GM21367 (cell line): Measurements from ENCODE around the gene MACROD1.
A peak's percentile ranks its signal among the peaks of the same experiment; 100 is the strongest.

Experiments
- ATAC-seq: cut with Tn5 transposase; IDR thresholded peaks from one replicate; pipeline ENCODE4 v1.9.1; 2021; ENCODE audit not compliant: unreplicated experiment

MACROD1 gene

GRCh38 chr11:64003807-64004589 is 161.9 kb downstream of the MACROD1 start:
- no peak for ATAC-seq

DNA sequence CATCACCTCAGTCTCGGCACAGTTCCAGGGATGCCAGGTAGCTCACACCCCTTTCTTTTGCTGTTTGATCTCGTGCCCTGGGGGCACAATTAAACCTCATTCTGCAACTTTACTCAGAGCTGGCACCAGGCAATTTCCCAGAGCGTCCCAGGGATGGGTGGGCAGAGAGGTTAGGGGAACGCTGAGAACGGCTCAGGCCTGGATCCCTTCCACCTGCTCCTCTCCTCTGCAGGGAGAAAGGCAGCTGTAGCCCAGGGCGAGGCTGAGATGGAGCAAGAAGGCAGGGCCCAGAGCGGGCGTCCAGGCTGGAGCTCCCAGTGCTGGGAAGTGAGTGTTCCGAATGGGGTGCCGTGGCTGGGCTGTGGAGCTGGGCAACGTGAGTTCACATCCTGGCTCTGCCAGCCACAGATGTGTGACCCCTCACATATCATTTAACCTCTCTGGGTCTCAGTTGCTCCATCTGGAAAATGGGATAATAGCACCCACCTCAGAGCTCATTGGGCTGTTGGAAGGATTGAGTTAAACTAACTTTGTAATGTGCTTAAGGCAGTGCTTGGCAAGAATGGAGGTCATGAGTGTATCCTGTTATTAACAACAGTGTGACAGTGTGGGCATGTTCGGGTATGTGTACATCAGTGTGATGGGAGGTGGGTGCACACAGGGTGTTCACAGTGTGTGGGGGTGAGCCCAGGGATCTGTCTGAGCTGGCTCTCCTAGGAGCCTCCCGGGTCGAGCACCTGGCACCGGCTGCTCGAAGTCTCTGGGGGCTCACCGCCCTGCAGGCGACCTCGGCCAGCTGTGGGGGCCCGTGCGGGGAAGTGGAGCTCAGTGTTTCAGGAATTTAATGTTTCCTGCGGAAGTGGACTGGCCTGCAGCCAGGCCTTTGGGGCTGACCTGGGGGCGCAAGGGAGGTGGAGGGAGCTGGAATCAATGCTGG is 164.2 kb downstream of the MACROD1 start:
- ATAC-seq, result no peak

DNA sequence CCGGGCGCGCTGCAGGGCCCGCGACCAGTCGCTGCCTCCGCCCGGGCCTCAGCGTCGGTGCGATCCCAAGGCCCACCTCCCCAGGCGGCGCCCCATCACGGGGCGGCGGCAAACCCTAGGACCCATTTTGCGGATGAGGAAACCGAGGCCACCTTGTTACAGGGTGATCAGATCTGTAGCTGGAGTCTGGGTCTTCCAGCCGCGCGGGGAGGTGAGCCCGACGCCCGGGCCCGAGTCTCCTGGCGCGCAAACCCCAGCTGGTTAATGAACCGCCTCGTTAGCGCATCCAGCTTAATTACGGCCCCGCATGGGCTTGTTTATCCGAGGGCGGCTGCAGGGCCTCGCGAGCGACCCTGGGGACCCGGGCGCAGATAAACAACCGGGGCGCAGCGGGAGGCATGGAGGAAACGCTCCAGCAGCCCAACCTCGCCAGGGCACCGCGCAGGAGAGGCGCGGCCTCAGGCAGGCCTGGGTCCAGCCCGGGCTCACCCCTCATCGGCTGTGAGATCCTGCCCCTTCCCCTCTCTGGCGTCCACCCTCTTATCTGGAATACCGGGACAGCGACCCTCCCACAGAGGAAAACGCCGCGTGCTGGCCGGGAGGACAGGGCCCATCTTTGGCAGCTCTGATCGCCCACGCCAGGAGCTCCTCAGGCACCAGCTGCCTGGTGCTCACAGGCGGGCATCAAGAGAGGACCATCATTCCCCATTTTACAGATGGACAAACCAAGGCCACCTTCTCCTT is 165.0 kb downstream of the MACROD1 start:
- no peak for ATAC-seq

DNA sequence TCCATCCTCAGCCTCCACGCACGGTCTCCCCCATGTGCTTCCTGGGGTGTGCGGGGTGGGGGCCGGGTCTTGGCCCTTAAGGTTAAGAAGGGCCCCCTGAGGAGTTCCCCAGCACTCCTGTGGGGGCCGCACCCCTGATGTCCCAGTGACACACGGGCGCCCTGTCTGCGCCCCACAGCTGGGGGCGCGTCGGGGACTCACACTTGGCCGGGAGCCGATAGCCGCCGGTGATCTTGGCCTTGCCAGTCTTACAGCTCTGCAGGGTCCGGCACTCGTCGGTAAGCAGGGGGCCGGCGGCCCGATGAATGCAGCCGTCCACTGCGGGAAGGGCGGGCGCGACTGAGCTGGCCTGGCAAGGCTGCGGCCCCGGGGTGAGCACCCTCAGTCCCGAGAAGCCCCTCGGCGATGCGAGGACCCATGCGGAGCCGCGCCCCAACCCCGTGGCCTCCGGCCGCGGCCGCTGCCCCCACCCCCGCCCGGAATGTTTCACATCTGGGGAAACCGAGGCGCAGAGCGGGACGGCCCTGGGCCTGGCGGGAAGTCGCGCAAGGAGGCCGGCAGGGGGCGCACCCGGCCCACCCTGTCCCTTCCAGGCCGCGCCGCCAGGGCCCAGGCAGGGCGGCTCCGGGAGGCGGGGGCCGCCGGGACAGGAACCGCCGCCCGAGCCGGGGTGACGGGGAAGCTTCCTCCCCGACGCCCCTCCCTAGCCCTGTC is 165.7 kb downstream of the MACROD1 start:
- ATAC-seq, result no peak

- ATAC-seq, result no peak
Measured at GRCh38 chr11:63999349-64000025, 166.4 kb downstream of the MACROD1 start.

DNA sequence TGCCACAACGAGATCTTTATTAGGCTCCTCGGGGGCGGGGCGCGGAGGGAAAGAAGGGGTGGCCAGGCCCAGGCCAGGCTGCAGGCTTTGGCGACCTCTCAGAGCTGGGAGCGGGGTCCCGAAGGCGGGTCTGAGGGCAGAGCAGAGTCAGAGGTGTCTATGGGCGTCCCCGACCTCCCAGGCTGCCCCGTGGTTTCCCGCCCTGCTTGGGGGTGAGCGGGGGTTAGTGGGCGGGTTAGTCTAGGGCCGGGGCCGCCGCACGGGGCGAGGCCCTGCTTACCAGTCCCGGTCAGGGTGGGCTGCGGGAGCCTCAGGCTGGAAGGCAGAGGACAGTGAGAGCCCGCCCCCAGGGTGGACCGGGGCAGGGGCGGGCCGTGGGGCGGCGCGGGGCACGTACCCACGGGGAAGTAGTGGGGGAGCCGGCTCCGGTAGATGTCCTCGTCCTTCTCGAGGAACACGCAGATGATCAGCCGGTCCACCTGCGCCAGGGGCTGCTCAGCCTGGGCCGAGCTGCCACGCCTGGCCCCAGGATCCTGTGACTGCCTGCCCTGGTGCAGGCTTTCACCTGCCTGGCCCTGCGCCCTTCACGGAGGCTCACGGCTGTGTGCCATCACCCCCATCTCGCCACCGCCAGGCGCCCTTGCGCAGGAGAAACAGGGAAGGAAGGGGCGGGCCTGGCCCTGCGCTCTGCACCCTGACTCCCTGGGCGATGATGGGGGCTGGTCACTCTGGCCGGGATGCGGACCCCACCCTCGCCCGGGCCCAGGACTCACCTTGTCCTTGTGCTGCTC is 167.2 kb downstream of the MACROD1 start:
- ATAC-seq, result no peak

DNA sequence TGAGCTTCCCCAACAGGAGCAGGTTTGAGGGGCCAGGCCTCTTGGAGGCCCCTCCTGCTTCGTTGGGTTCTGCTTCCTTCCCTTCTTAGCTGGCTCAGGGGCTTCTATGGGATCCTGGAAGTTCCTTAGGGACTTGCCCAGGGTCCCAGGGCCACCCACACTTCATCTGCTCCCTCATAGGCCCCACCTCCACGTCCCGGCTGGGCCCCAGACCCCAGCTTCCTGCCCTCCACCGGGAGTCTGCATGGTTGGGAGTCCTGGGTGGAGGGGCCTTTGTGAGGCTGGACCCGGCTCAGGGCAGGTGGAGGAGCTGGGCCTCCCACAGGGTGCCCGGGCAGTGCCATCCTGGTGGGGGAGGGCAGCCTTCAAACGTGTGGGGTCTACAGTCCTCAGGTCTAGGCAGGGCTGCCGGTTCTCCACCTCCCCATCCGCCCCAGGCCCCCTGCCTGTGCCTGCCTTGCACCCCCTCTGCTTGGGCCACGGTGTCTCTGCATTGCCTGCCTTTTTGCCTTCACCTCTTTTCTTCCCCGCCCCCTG is 168.0 kb downstream of the MACROD1 start:
- no peak for ATAC-seq

- no peak for ATAC-seq
Measured at GRCh38 chr11:63997104-63997700, 168.7 kb downstream of the MACROD1 start.

DNA sequence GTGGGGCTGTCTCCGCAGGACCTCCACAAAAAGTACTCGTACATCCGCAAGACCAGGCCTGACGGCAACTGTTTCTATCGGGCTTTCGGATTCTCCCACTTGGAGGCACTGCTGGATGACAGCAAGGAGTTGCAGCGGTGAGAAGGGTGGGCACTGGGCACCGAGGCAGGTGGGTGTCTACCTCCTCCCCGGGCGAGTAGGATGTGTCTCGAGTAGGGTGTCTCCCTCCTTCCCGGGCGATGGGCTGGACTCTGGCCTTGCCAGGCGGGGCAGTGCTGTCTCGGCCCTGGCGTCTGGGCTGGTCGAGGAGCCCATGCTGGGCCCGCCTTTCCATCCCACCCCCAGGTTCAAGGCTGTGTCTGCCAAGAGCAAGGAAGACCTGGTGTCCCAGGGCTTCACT is 169.4 kb downstream of the MACROD1 start:
- no peak for ATAC-seq

DNA sequence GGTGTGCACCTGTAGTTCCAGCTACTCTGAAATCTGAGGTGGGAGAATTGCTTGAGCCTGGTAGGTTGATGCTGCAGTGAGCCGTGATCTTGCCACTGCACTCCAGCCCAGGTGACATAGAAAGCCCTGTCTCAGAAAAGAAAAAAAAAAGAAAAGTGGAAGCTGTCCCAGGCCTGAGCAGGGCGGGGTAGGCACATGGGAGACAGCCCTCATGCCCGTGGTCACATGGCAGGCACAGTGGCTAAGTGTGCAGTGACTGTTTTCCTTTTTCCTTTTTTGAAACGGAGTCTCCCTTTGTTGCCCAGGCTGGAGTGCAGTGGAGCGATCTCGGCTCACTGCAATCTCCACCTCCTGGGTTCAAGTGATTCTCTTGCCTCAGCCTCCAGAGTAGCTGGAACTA is 171.9 kb downstream of the MACROD1 start:
- no peak for ATAC-seq

DNA sequence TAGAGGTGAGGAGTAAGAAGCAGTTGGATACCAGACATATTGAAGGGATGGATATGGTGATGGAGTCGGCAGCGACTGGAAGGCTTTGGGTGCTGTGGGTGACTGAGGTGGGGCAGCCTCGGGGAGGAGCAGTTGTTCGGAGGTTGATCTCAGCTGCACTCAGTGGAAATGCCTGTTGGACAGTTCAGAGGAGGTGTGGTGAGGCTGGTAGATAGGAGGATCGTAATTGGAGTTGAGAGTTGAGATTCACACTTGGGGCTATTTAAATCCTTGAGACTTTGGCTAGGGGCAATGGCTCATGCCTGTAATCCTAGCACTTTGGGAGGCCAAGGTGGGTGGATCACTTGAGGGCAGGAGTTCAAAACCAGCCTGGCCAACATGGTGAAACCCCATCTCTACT is 172.8 kb downstream of the MACROD1 start:
- ATAC-seq, result no peak

- ATAC-seq, result no peak
Measured at GRCh38 chr11:63991558-63991957, 174.4 kb downstream of the MACROD1 start.

GRCh38 chr11:63986932-63987513 is 178.9 kb downstream of the MACROD1 start:
- ATAC-seq, result no peak

DNA sequence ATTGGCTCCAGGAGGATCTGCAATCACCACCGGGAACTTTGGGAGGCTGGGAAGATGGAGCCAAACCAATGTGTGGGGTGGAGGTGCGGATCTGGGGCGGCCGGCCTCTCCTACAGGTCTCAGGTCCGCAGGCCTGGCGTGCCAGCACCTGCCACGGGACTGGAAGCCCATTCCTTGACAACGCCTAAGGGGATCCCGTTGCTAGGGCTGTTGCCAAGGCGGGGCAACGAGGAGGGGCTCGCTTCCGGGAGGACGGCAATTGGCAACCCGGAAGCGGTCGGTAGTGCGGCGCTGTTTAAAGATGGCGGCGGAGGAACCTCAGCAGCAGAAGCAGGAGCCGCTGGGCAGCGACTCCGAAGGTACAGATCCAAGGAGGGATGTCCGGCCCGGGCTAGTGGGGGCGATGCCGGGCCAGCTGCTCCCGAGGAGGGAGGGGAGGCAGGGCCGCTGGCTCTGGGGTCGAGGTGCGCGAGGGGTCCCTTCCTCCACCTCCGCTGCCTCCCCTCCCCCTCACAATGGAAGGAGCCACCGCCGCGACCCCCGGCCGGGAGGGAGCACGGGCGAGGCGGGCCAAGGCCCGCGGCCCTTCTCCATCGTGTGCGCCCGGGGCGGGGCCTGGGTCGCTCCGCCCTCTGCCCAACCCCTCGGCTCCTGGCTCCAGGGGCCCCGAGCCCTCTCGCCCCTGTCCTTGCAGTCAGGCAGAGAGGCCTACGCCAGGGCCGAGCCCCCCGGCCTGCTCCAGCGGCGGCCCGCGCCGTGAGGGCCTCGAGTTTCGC is 179.6 kb downstream of the MACROD1 start, which contains the start of gene OTUB1:
TSS of gene OTUB1 (plus strand) at position 283 of the 776 bp plus-strand sequence. CDS start at position 302, 19 bp downstream.
- peak; percentile 77 for ATAC-seq

- ATAC-seq, result peak; percentile 28
Measured at GRCh38 chr11:63985812-63986155, 180.1 kb downstream of the MACROD1 start.

DNA sequence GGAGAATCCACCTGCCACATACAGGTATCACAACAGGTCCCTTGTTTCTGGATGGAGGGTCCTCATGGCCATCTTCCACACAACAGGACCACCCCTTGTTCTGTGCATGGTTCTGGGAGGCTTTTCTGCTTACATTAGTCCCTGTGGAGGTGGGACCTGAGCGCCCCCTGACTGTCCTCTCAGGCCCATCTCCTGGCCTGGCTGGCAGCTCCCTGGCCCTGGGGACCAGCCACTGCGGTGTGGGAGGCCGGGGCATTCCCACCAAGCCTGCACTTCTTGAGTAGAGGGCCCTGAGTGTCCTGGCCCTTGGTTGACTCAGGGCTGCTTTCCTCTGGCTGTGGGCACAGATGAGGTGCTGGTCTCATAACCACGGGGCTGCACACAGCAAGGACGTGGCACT is 186.5 kb downstream of the MACROD1 start:
- no peak for ATAC-seq

GRCh38 chr11:63978551-63979239 is 187.2 kb downstream of the MACROD1 start:
- no peak for ATAC-seq
